ENCODE results near the gene HSCB.
"Not testable (repeated sequence)": the region's sequence is repeated elsewhere in the genome, so short reads cannot be mapped to it uniquely, and the experiment has no call there.

Gene HSCB

GRCh38 chr22:28791124-28791523, 49.3 kb downstream of the HSCB start:
- no peak for DNase-seq (ENCODE audit: low read depth, low spot score)

GRCh38 chr22:28791841-28792490, 50.1 kb downstream of the HSCB start:
- DNase-seq (ENCODE audit: low read depth, low spot score): no peak

DNA sequence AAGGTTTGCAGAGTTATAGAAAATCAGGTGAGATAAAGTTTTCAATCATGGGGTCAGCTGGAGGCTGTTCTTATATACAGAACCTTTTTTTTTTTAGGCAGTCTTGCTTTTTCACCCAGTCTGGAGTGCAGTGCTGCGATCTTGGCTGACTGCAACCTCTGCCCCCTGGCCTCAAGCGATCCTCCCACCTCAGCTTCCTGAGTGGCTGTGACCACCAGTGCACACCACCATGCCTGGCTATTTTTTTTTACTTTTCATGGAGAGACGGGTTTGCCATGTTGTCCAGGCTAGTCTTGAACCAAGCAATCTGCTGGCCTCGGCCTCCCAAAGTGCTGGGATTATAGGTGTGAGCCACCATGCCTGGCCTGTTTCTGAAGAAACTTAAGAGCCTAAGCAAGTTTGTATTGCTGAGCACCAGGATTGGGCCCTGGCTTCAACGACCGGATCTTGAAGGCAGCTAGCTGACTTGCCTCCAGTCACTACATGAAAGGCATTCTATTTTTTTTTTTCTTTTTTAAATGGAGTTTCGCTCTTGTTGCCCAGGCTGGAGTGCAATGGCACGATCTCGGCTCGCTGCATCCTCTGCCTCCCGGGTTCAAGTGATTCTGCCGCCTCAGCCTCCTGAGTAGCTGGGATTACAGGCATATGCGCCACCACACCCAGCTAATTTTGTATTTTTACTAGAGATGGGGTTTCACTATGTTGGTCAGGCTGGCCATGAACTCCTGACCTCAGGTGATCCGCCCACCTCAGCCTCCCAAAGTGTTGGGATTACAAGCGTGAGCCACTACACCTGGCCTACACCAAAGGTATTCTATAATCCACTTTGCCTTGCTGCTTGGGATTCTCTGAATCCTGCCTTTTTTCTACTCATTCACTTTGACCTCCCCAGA, 50.9 kb downstream of the HSCB start:
- DNase-seq (ENCODE audit: low read depth, low spot score): no peak

- no peak for DNase-seq (ENCODE audit: low read depth, low spot score)
These were observed 52.2 kb downstream of the HSCB start for GRCh38 chr22:28793976-28794584.

- DNase-seq (ENCODE audit: low read depth, low spot score): no peak
These were observed 53.3 kb downstream of the HSCB start for GRCh38 chr22:28795071-28795693.

- DNase-seq (ENCODE audit: low read depth, low spot score): no peak
These were observed 54.4 kb downstream of the HSCB start for GRCh38 chr22:28795932-28796856.

DNA sequence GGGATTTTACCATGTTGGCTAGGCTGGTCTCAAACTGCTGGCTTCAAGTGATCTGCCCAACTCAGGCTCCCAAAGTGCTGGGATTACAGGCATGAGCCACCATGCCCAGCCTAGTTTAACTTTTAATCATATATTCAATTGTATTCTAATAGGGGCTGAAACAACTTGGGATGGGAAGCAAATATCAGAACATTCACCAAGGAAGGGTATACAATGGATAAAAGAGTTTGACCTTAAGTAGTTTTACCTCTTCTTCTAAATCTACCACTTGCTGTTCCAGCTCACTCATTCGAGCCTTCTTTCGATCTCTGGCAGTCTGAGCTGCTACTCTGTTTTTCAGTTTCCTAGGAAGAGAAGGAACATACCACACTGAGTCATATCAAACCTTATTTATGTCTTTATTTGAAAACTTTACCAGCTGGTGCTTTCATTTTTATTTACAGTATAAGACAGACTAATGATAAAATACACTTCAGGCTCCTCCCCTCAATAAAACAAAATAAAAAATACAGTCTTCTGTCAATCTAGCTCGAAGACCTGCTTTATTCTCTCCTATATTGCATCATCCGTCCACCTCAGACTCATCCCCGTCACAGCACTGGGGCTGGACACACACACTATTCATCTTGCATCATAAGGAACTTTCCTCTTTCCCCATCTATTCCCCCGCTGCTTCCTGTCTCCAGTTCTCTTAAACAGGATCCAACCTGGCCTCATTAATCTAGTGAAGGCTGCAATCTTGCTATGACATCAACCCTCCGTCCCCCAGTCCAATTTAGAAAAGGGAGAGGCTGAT, 57.2 kb downstream of the HSCB start:
- DNase-seq (ENCODE audit: low read depth, low spot score): no peak

DNA sequence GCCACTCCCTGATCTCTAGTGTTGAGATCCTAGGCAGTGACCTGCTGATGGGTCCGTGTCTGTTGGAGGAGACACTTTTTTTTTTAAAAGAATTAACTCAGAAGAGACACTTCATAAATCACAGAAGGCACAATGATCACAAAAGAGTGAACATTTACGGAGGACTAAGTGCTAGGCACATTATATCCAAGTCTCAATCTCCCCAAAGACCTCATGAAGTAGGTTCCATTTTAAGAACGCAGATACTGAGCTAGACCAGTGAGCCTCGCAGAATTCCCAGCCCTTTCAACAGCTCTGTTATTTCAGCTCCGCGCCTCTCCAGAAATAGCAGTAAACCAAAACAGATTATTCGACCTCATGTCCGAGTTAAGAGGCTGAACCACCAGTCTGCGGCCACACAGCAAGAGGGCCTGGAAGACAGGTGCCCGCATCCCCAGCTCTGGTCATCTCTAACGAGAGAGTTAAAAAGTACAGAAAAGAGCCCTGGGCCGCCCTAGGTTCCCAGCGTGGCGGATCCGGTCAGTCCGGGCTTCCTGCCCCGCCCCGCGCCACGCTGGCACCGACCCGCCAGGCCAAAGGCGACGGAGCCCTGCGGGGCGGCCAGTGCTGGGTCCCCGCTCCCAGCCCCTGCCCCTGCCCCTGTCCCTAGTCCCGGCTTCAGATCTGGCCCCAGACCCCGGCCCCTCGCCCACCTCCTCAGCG, 57.9 kb downstream of the HSCB start:
- no peak for DNase-seq (ENCODE audit: low read depth, low spot score)

GRCh38 chr22:28800308-28801041, 58.6 kb downstream of the HSCB start, which contains the start of gene XBP1:
TSS of gene XBP1 (minus strand) at chr22:28800569.
- peak; percentile 78 for DNase-seq (ENCODE audit: low read depth, low spot score)

- DNase-seq (ENCODE audit: low read depth, low spot score): no peak
These were observed 60.2 kb downstream of the HSCB start for GRCh38 chr22:28801845-28802594.

GRCh38 chr22:28802595-28803123, 60.8 kb downstream of the HSCB start:
- no peak for DNase-seq (ENCODE audit: low read depth, low spot score)

GRCh38 chr22:28805426-28805825, 63.6 kb downstream of the HSCB start:
- DNase-seq (ENCODE audit: low read depth, low spot score): not testable (repeated sequence)
